Measurements from ENCODE around the gene RAD18. TPM values are rescaled to one million over a fixed set of nuclear protein-coding genes. Genes with fewer than 3 reads are reported as not detected.

Gene RAD18
- total RNA-seq, 1 experiment from 2014 or later = 13.8 TPM

DNA sequence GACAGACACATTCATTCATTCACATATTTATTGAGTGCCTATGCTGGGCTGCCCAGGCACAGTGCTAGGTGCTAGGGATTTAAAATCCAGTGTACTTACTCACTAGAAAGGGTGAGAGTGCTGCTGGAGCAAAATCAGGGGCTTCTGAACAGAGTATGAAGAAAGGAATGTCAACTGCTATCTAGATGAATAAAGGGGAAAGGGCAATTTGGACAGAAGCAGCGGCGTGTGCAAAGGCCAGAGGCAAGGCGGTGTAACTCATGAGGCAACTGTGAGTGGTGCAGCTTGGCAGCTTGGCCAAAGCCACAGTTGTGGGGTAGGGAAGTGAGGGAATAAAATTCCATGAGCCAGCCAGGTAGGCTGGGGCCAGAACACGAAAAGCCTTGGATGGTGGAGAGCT is 76.7 kb downstream of the RAD18 start:
- no peaks in the 10 kb centered on the region for H3K27me3 ChIP-seq (ENCODE audit: control insufficient read depth, insufficient read depth, low read length)
- no peaks in the 10 kb centered on the region for H3K9me3 ChIP-seq (ENCODE audit: control insufficient read depth, insufficient read depth, low read depth, low read length)
- in situ Hi-C loops (cut with HindIII; ENCODE audit: low pct_unique_long_range_greater_than_20kb, low sequenced_read_pairs) = no loop called here
- H3K4me3 ChIP-seq (ENCODE audit: low read depth in 2 of 2, low read length in 2 of 2) = no peak overlapping the region
- H3K36me3 ChIP-seq (ENCODE audit: control insufficient read depth, insufficient read depth, low read length) = no peaks in the 10 kb centered on the region
- POLR2A ChIA-PET = no interaction called here
- no peak overlapping the region for H3K27ac ChIP-seq (ENCODE audit: low read length)
- TF ChIP-seq TCF7L2 (IDR thresholded peaks at IDR 0.05; ENCODE audit: low read depth, low read length) = no peak
- CTCF ChIA-PET = no interaction called here
- no TSS peak for BruUV-seq (replicated peaks)
- H3K4me1 ChIP-seq (ENCODE audit: control insufficient read depth, insufficient read depth, low read length) = no peaks in the 10 kb centered on the region
- intact Hi-C loops (cut with micrococcal nuclease; ENCODE audit: unreplicated experiment) = no loop called here
- DNase-seq (ENCODE audit: low read depth, low spot score) (no peak), ATAC-seq (no peak)

DNA sequence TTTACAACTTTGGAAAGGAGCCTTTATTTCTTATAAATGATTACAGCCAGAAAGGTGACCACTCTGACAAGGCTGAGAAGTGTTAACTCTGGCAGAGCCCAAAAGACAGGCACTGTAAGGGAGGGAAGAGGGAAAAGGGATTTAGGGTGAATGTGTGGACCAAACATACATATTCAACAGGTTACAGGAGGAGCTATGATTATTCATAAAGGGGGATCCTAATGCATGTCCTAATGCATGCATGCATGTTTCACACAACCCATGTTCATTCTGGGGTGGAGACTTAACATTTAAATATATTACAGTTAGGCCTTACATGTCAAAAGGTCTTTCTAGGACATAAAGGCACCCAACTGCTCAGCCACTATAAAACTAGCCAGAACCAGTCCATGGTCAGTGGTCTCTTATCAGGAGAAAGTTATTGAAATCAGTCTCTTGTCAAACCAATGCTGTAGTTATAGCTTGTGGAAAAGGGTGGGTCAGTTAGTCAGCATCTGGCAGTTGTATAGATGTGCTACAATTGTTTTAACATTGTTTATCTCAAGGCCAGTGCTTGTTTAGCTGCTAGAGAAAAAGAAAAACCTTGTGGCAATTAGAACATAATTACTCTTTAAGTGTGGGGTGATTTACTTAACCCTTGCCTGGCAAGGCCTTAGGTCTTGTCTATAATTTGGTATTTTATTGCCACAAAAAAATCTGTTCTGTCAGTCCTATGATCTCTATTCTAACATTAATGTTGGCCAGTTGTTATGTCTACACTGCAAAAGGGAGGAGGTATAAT is 77.5 kb downstream of the RAD18 start:
- POLR2A ChIA-PET = no interaction called here

More for the DNA sequence above, 77.5 kb downstream of the RAD18 start:
- ATAC-seq (no peak), DNase-seq (ENCODE audit: low read depth, low spot score) (no peak)
- TF ChIP-seq, protein P1, sequence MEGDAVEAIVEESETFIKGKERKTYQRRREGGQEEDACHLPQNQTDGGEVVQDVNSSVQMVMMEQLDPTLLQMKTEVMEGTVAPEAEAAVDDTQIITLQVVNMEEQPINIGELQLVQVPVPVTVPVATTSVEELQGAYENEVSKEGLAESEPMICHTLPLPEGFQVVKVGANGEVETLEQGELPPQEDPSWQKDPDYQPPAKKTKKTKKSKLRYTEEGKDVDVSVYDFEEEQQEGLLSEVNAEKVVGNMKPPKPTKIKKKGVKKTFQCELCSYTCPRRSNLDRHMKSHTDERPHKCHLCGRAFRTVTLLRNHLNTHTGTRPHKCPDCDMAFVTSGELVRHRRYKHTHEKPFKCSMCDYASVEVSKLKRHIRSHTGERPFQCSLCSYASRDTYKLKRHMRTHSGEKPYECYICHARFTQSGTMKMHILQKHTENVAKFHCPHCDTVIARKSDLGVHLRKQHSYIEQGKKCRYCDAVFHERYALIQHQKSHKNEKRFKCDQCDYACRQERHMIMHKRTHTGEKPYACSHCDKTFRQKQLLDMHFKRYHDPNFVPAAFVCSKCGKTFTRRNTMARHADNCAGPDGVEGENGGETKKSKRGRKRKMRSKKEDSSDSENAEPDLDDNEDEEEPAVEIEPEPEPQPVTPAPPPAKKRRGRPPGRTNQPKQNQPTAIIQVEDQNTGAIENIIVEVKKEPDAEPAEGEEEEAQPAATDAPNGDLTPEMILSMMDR (IDR thresholded peaks at IDR 0.05) = no peak
- TF ChIP-seq POLR2AphosphoS5 (IDR thresholded peaks at IDR 0.05; ENCODE audit: low read depth, low read length) (no peak), SIN3A (IDR thresholded peaks at IDR 0.05; ENCODE audit: borderline replicate concordance, insufficient read depth, low read depth, low read length) (no peak), TCF7L2 (IDR thresholded peaks at IDR 0.05; ENCODE audit: low read depth, low read length) (no peak)
- TF ChIP-seq, protein P2, sequence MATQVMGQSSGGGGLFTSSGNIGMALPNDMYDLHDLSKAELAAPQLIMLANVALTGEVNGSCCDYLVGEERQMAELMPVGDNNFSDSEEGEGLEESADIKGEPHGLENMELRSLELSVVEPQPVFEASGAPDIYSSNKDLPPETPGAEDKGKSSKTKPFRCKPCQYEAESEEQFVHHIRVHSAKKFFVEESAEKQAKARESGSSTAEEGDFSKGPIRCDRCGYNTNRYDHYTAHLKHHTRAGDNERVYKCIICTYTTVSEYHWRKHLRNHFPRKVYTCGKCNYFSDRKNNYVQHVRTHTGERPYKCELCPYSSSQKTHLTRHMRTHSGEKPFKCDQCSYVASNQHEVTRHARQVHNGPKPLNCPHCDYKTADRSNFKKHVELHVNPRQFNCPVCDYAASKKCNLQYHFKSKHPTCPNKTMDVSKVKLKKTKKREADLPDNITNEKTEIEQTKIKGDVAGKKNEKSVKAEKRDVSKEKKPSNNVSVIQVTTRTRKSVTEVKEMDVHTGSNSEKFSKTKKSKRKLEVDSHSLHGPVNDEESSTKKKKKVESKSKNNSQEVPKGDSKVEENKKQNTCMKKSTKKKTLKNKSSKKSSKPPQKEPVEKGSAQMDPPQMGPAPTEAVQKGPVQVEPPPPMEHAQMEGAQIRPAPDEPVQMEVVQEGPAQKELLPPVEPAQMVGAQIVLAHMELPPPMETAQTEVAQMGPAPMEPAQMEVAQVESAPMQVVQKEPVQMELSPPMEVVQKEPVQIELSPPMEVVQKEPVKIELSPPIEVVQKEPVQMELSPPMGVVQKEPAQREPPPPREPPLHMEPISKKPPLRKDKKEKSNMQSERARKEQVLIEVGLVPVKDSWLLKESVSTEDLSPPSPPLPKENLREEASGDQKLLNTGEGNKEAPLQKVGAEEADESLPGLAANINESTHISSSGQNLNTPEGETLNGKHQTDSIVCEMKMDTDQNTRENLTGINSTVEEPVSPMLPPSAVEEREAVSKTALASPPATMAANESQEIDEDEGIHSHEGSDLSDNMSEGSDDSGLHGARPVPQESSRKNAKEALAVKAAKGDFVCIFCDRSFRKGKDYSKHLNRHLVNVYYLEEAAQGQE (IDR thresholded peaks at IDR 0.05; ENCODE audit: insufficient read depth in 1 of 2, low read depth in 2 of 2, low read length in 1 of 2) = no peak
- intact Hi-C loops (cut with micrococcal nuclease; ENCODE audit: unreplicated experiment) (no loop called here), in situ Hi-C loops (cut with HindIII; ENCODE audit: low pct_unique_long_range_greater_than_20kb, low sequenced_read_pairs) (no loop called here)
- no peaks in the 10 kb centered on the region for H3K36me3 ChIP-seq (ENCODE audit: control insufficient read depth, insufficient read depth, low read length)
- CTCF ChIA-PET = no interaction called here
- H3K4me1 ChIP-seq (ENCODE audit: control insufficient read depth, insufficient read depth, low read length) = no peaks in the 10 kb centered on the region
- BruUV-seq (replicated peaks) = no TSS peak
- H3K9me3 ChIP-seq (ENCODE audit: control insufficient read depth, insufficient read depth, low read depth, low read length) = no peaks in the 10 kb centered on the region
- no peak overlapping the region for H3K27ac ChIP-seq (ENCODE audit: low read length)
- H3K4me3 ChIP-seq (ENCODE audit: low read depth in 2 of 2, low read length in 2 of 2) = no peak overlapping the region
- H3K27me3 ChIP-seq (ENCODE audit: control insufficient read depth, insufficient read depth, low read length) = no peaks in the 10 kb centered on the region

Measured in Panc1 (cell line).